Ovary (tissue), 3 donors: ENCODE measurements around the gene WBP1L.

Source experiments
- CTCF ChIP-seq, 3 donors: fragments of 450-650 bp in 2 of 3; fragments of 200-600 bp in 1 of 3; IDR thresholded peaks; one replicate each; pipeline versions ENCODE4 v1.5.1 to v1.8.0; 2016 to 2022; ENCODE audit warnings: antibody characterized with exemption in 3 of 3, mild to moderate bottlenecking in 1 of 3
- EP300 ChIP-seq: sonication (generic); formaldehyde crosslinking; IDR thresholded peaks from one replicate; pipeline ENCODE4 v1.6.1; 2017; ENCODE audit warnings: antibody characterized with exemption
- donor health status: DM: no; HTN: no; CAD: no.

GRCh38 chr10:102702742-102703141, 41.0 kb upstream of the WBP1L start:
- TF ChIP-seq EP300: no peak
- no peak for TF ChIP-seq CTCF (IDR thresholded peaks at IDR 0.05)
